HEK293 (cell line): ENCODE data around the gene NPW.
A peak's percentile ranks its signal among the peaks of the same experiment; 100 is the strongest.

Source experiments
- CTCF ChIA-PET: fragments of 350-600 bp; formaldehyde crosslinking; extraction: SDS; loops from one replicate; lab custom pipeline; 2021; ENCODE audit warnings: antibody characterized with exemption; lab: Yijun Ruan, JAX
- POLR2A ChIA-PET: fragments of 300-600 bp; formaldehyde crosslinking; extraction: SDS; loops from one replicate; lab custom pipeline; 2020; ENCODE audit warnings: antibody characterized with exemption, inconsistent platforms; lab: Yijun Ruan, JAX
- H3K27ac ChIP-seq: fragments of 200-500 bp; sonication (Bioruptor generic); 2 replicates; pipeline ENCODE4 v1.5.1; 2014; ENCODE audit warnings: low read depth, low read length, control low read depth, inconsistent platforms; ENCODE audit errors: extremely low read depth
- H3K36me3 ChIP-seq, 2 experiments: fragments of 200-500 bp in 1 of 2; sonication (Bioruptor generic) in 1 of 2; 1 replicate in 1 of 2; 2 replicates in 1 of 2; pipeline ENCODE4 v1.5.1; 2014 to 2017; ENCODE audit warnings: inconsistent platforms in 2 of 2, low read length in 2 of 2; ENCODE audit not compliant: control insufficient read depth in 2 of 2, insufficient read depth in 1 of 2
- H3K4me1 ChIP-seq: fragments of 200-500 bp; sonication (Bioruptor generic); 2 replicates; pipeline ENCODE4 v1.5.1; 2014; ENCODE audit warnings: mild to moderate bottlenecking, low read length, inconsistent platforms; ENCODE audit not compliant: control insufficient read depth, insufficient read depth
- H3K4me3 ChIP-seq: 2 replicates; pipeline ENCODE4 v1.5.1; 2011; ENCODE audit warnings: low read depth, mild to moderate bottlenecking, control low read depth, low read length, moderate library complexity
- H3K9me3 ChIP-seq: fragments of 200-500 bp; sonication (Bioruptor generic); 2 replicates; pipeline ENCODE4 v1.5.1; 2014; ENCODE audit warnings: low read depth, low read length, inconsistent platforms; ENCODE audit not compliant: control insufficient read depth, insufficient read depth
- BCL11B ChIP-seq: fragments of 450-650 bp; formaldehyde crosslinking; IDR thresholded peaks from 2 replicates; pipeline ENCODE4 v1.5.1; 2016; ENCODE audit warnings: low read depth, missing biosample characterization, missing genetic modification characterization
- GLIS1 ChIP-seq: fragments of 450-650 bp; formaldehyde crosslinking; IDR thresholded peaks from 2 replicates; pipeline ENCODE4 v1.5.1; 2016; ENCODE audit warnings: missing biosample characterization, missing genetic modification characterization
- HOXC10 ChIP-seq: sonication (generic); formaldehyde crosslinking; IDR thresholded peaks from 2 replicates; pipeline ENCODE4 v1.8.1; 2023; ENCODE audit warnings: mild to moderate bottlenecking, missing genetic modification reagents
- KLF16 ChIP-seq: fragments of 450-650 bp; formaldehyde crosslinking; IDR thresholded peaks from 2 replicates; pipeline ENCODE4 v1.5.1; 2017; ENCODE audit warnings: missing biosample characterization, missing genetic modification characterization
- ZBTB7A ChIP-seq: fragments of 450-650 bp; formaldehyde crosslinking; IDR thresholded peaks from 2 replicates; pipeline ENCODE4 v1.5.1; 2016; ENCODE audit warnings: low read depth, missing biosample characterization, missing genetic modification characterization
- ZBTB8A ChIP-seq: fragments of 450-650 bp; formaldehyde crosslinking; IDR thresholded peaks from 2 replicates; pipeline ENCODE4 v1.5.1; 2016; ENCODE audit warnings: missing biosample characterization, missing genetic modification characterization
- ZNF16 ChIP-seq: fragments of 450-650 bp; formaldehyde crosslinking; IDR thresholded peaks from 2 replicates; pipeline ENCODE4 v1.5.1; 2016; ENCODE audit warnings: low read depth, missing biosample characterization, missing genetic modification characterization
- ZNF335 ChIP-seq: fragments of 450-650 bp; formaldehyde crosslinking; conservative IDR thresholded peaks from 2 replicates; pipeline ENCODE4 v1.5.1; 2016; ENCODE audit warnings: missing biosample characterization, missing genetic modification characterization
- ZNF354C ChIP-seq: fragments of 450-650 bp; formaldehyde crosslinking; IDR thresholded peaks from 2 replicates; pipeline ENCODE4 v1.5.1; 2016; ENCODE audit warnings: missing biosample characterization, missing genetic modification characterization, low read depth, borderline replicate concordance
- ZNF596 ChIP-seq: fragments of 450-650 bp; IDR thresholded peaks from 2 replicates; pipeline ENCODE4 v1.5.0; 2018; ENCODE audit warnings: missing biosample characterization, mild to moderate bottlenecking, missing genetic modification characterization, moderate library complexity
- ZNF621 ChIP-seq: fragments of 450-650 bp; formaldehyde crosslinking; IDR thresholded peaks from 2 replicates; pipeline ENCODE4 v1.5.1; 2017; ENCODE audit warnings: missing biosample characterization, missing genetic modification characterization
- ZNF76 ChIP-seq: fragments of 450-650 bp; formaldehyde crosslinking; IDR thresholded peaks from 2 replicates; pipeline ENCODE4; 2016; ENCODE audit warnings: low read depth, missing biosample characterization, missing genetic modification characterization, borderline replicate concordance
- ZNF776 ChIP-seq: fragments of 450-650 bp; formaldehyde crosslinking; IDR thresholded peaks from 2 replicates; pipeline ENCODE4 v1.5.0; 2017; ENCODE audit warnings: missing biosample characterization, missing genetic modification characterization, borderline replicate concordance
- ZNF843 ChIP-seq: fragments of 450-650 bp; formaldehyde crosslinking; IDR thresholded peaks from 2 replicates; pipeline ENCODE4 v1.5.1; 2016; ENCODE audit warnings: missing biosample characterization, missing genetic modification characterization
- TF ChIP-seq, protein P1 (sequence below): fragments of 450-650 bp; formaldehyde crosslinking; IDR thresholded peaks from 2 replicates; pipeline ENCODE4 v1.5.0; 2017; ENCODE audit warnings: missing biosample characterization, missing genetic modification characterization, borderline replicate concordance
- TF ChIP-seq, protein P2 (sequence below): fragments of 450-650 bp; formaldehyde crosslinking; IDR thresholded peaks from 2 replicates; pipeline ENCODE4 v1.5.1; 2017; ENCODE audit warnings: missing biosample characterization, missing genetic modification characterization
- TF ChIP-seq, protein P3 (sequence below): fragments of 450-650 bp; formaldehyde crosslinking; IDR thresholded peaks from 2 replicates; pipeline ENCODE4 v1.5.1; 2016; ENCODE audit warnings: missing biosample characterization, missing genetic modification characterization
- TF ChIP-seq, protein P4 (sequence below): sonication (generic); formaldehyde crosslinking; IDR thresholded peaks from 2 replicates; pipeline ENCODE4 v1.8.1; 2022; ENCODE audit warnings: mild to moderate bottlenecking, moderate library complexity, missing genetic modification reagents
- TF ChIP-seq, protein P5 (sequence below): fragments of 450-650 bp; formaldehyde crosslinking; IDR thresholded peaks from 2 replicates; pipeline ENCODE4 v1.5.1; 2016; ENCODE audit warnings: missing biosample characterization, missing genetic modification characterization

NPW gene

DNA sequence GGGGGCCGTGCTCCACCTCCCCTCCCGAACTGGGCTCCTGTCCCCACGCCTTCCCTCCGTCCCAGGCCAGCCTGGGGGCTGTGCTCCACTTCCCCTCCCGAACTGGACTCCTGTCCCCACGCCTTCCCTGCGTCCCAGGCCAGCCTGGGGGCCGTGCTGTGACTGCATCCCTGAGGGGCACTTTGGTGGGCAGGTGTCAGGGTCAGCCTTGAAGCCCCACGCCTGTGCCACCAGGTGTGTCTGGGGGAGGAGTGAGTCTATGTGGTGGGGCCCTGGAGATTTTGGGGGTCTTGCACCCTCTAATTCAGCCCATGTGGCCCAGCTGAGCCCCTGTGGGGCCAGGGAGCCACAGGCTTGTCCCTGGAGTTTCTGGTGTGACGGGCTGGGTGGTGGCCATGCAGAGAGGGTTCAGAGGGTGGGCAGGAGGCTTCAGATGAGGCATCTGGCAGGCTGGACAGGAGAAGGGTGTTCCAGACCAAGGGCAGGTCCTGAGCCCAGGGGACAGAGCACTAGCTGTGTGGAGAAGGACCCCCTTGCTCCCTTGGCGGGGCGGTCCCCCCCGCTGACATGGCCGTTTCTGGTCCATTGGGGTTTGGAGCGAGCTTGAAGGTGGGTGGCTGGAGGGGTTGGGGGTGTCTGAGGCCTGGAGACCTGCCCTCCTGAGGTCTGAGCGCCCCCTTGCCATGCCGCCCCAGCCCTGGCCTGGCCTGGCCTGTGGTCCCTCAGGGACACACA is 15.3 kb downstream of the NPW start:
- TF ChIP-seq ZNF843 (tag by site-specific recombination) = no peak
- no peak for TF ChIP-seq KLF16 (tag by site-specific recombination)
- TF ChIP-seq ZBTB7A = no peak
- no peak for TF ChIP-seq ZNF354C (tag by site-specific recombination)
- no peak for TF ChIP-seq ZNF621 (tag by site-specific recombination)
- TF ChIP-seq, protein P1, sequence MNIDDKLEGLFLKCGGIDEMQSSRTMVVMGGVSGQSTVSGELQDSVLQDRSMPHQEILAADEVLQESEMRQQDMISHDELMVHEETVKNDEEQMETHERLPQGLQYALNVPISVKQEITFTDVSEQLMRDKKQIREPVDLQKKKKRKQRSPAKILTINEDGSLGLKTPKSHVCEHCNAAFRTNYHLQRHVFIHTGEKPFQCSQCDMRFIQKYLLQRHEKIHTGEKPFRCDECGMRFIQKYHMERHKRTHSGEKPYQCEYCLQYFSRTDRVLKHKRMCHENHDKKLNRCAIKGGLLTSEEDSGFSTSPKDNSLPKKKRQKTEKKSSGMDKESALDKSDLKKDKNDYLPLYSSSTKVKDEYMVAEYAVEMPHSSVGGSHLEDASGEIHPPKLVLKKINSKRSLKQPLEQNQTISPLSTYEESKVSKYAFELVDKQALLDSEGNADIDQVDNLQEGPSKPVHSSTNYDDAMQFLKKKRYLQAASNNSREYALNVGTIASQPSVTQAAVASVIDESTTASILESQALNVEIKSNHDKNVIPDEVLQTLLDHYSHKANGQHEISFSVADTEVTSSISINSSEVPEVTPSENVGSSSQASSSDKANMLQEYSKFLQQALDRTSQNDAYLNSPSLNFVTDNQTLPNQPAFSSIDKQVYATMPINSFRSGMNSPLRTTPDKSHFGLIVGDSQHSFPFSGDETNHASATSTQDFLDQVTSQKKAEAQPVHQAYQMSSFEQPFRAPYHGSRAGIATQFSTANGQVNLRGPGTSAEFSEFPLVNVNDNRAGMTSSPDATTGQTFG (tag by site-specific recombination) = no peak
- TF ChIP-seq, protein P2, sequence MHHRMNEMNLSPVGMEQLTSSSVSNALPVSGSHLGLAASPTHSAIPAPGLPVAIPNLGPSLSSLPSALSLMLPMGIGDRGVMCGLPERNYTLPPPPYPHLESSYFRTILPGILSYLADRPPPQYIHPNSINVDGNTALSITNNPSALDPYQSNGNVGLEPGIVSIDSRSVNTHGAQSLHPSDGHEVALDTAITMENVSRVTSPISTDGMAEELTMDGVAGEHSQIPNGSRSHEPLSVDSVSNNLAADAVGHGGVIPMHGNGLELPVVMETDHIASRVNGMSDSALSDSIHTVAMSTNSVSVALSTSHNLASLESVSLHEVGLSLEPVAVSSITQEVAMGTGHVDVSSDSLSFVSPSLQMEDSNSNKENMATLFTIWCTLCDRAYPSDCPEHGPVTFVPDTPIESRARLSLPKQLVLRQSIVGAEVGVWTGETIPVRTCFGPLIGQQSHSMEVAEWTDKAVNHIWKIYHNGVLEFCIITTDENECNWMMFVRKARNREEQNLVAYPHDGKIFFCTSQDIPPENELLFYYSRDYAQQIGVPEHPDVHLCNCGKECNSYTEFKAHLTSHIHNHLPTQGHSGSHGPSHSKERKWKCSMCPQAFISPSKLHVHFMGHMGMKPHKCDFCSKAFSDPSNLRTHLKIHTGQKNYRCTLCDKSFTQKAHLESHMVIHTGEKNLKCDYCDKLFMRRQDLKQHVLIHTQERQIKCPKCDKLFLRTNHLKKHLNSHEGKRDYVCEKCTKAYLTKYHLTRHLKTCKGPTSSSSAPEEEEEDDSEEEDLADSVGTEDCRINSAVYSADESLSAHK (tag by site-specific recombination) = no peak
- no peak for TF ChIP-seq ZNF596
- TF ChIP-seq, protein P3, sequence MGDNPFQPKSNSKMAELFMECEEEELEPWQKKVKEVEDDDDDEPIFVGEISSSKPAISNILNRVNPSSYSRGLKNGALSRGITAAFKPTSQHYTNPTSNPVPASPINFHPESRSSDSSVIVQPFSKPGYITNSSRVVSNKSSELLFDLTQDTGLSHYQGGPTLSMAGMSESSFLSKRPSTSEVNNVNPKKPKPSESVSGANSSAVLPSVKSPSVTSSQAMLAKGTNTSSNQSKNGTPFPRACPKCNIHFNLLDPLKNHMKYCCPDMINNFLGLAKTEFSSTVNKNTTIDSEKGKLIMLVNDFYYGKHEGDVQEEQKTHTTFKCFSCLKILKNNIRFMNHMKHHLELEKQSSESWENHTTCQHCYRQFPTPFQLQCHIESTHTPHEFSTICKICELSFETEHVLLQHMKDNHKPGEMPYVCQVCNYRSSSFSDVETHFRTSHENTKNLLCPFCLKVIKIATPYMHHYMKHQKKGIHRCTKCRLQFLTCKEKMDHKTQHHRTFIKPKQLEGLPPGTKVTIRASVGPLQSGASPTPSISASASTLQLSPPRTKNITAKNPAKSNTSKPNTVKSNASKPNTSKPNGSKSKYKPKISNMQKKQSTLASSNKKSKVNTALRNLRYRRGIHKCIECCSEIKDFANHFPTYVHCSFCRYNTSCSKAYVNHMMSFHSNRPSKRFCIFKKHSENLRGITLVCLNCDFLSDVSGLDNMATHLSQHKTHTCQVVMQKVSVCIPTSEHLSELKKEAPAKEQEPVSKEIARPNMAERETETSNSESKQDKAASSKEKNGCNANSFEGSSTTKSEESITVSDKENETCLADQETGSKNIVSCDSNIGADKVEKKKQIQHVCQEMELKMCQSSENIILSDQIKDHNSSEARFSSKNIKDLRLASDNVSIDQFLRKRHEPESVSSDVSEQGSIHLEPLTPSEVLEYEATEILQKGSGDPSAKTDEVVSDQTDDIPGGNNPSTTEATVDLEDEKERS (tag by site-specific recombination) = no peak
- TF ChIP-seq, protein P4, sequence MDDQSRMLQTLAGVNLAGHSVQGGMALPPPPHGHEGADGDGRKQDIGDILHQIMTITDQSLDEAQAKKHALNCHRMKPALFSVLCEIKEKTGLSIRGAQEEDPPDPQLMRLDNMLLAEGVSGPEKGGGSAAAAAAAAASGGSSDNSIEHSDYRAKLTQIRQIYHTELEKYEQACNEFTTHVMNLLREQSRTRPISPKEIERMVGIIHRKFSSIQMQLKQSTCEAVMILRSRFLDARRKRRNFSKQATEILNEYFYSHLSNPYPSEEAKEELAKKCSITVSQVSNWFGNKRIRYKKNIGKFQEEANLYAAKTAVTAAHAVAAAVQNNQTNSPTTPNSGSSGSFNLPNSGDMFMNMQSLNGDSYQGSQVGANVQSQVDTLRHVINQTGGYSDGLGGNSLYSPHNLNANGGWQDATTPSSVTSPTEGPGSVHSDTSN (CRISPR knock-in tag) = peak; percentile 27; the same call in 1 of the 2 replicates
- peak; percentile 27; the same call in 1 of the 2 replicates for TF ChIP-seq ZBTB8A (tag by site-specific recombination)
- peaks cover 4% of the 10 kb centered on the region; the same call in 1 of the 2 replicates for H3K4me1 ChIP-seq
- peaks cover 0 to 15% of the 10 kb centered on the region in 2 experiments; a peak in 1 of 3 replicates for H3K36me3 ChIP-seq
- no peaks in the 10 kb centered on the region for H3K9me3 ChIP-seq
- no peak overlapping the region; the same call in 1 of the 2 replicates for H3K27ac ChIP-seq
- CTCF ChIA-PET = interaction anchor here (1.1 to 1.2 kb wide), 3 partner anchors 86 to 254 kb away, joined by 3 to 8 read pairs (median 3); no protein-coding TSS in a partner anchor
- POLR2A ChIA-PET = interaction anchor here (1.0 to 1.8 kb wide), 2 partner anchors 27 to 120 kb away, joined by 3 to 12 read pairs; partner anchors contain the start of gene TRAF7
- no peak overlapping the region for H3K4me3 ChIP-seq

DNA sequence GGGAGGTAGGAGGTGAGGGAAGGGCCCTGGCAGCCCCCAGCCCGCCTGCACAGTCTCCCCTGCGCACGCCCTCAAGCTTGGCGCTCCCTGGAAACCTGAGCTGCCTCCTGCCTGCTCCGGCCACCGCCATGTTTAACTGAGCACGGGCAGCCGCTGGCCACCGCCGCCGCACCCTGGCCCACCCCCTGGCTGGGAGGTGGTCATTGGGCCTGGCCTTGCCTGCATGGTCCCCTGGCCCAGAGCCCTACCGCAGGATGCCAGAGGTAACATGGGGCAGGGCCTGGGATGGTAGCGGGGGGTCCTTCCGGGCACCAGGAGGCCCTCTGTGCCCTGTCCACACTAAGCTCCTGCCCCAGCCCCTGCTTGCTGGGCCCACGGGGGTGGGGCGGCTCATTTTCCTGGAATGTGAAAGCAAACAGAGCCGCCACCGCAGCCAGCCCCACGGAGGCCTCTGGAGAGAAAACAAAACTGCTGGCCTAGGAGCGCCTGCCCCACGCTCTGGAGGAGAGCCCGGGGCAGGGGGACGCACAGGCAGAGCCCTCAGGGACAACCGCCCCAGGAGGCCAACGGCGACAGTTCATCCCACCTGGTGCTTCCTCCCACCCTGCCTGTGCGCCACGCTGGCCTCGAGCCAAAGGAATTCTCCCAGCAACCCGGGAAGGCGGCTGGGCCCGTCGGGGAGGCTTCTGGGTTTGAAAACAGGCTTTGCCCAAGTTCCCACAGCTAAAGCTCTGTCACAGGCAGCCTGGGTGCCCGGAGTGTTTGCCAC is 16.0 kb downstream of the NPW start:
- Histone ChIP-seq H3K27ac (peak overlapping the region; percentile 51), H3K36me3 (peaks cover 0 to 12% of the 10 kb centered on the region in 2 experiments; a peak in 1 of 3 replicates), H3K4me3 (no peak overlapping the region), H3K9me3 (no peaks in the 10 kb centered on the region), H3K4me1 (peaks cover 4% of the 10 kb centered on the region; the same call in 1 of the 2 replicates)
- CTCF ChIA-PET = interaction anchor here (1.1 to 1.2 kb wide), 3 partner anchors 85 to 253 kb away, joined by 3 to 8 read pairs (median 3); no protein-coding TSS in a partner anchor
- POLR2A ChIA-PET = interaction anchor here (1.0 to 1.8 kb wide), 2 partner anchors 28 to 119 kb away, joined by 3 to 12 read pairs; partner anchors contain the start of gene TRAF7
- TF ChIP-seq GLIS1 (tag by site-specific recombination) (peak; percentile 96), ZNF335 (tag by site-specific recombination) (peak; percentile 79), ZNF76 (tag by site-specific recombination) (peak; percentile 76; the same call in 1 of the 2 replicates), ZNF776 (tag by site-specific recombination) (no peak), ZNF16 (tag by site-specific recombination) (no peak), BCL11B (tag by site-specific recombination) (0 out of 2 replicates have a peak, but pooled peaks have one; percentile 26), HOXC10 (CRISPR knock-in tag) (no peak)
- TF ChIP-seq, protein P5, sequence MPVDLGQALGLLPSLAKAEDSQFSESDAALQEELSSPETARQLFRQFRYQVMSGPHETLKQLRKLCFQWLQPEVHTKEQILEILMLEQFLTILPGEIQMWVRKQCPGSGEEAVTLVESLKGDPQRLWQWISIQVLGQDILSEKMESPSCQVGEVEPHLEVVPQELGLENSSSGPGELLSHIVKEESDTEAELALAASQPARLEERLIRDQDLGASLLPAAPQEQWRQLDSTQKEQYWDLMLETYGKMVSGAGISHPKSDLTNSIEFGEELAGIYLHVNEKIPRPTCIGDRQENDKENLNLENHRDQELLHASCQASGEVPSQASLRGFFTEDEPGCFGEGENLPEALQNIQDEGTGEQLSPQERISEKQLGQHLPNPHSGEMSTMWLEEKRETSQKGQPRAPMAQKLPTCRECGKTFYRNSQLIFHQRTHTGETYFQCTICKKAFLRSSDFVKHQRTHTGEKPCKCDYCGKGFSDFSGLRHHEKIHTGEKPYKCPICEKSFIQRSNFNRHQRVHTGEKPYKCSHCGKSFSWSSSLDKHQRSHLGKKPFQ (tag by site-specific recombination) = peak; percentile 53; the same call in 1 of the 2 replicates
